IPS DF 6.9 (cell line): ENCODE data around the gene POM121L12.

Experiments used
- DNase-seq: peaks from one replicate; pipeline ENCODE4 v3.0.0-alpha.2; 2013; ENCODE audit warnings: low read depth, low spot score
- H3K27ac ChIP-seq: one replicate; pipeline ENCODE4 v1.5.1; 2013; ENCODE audit warnings: low read length, control low read depth
- H3K27me3 ChIP-seq: 2 replicates; pipeline ENCODE4 v1.6.1; 2013; ENCODE audit warnings: mild to moderate bottlenecking, low read length; ENCODE audit not compliant: control insufficient read depth, insufficient read depth
- H3K36me3 ChIP-seq: 2 replicates; pipeline ENCODE4 v1.6.1; 2013; ENCODE audit warnings: low read length; ENCODE audit not compliant: control insufficient read depth, insufficient read depth
- H3K4me1 ChIP-seq: 2 replicates; pipeline ENCODE4 v1.6.1; 2013; ENCODE audit warnings: low read length; ENCODE audit not compliant: control insufficient read depth, insufficient read depth
- H3K4me3 ChIP-seq: 2 replicates; pipeline ENCODE4 v1.5.1; 2013; ENCODE audit warnings: mild to moderate bottlenecking, low read length
- H3K9me3 ChIP-seq: 2 replicates; pipeline ENCODE4 v1.6.1; 2013; ENCODE audit warnings: low read length, inconsistent platforms; ENCODE audit not compliant: control insufficient read depth, insufficient read depth
- WGBS: extraction: QIAGEN DNeasy Blood & Tissue Kit; methylation state at CpG from one replicate; pipeline ENCODE4 v1.1.7; 2013; ENCODE audit warnings: mixed read lengths, missing lambda C conversion rate; ENCODE audit not compliant: insufficient read length, insufficient coverage; 5-methylcytosine and 5-hydroxymethylcytosine counted together

POM121L12 gene

DNA sequence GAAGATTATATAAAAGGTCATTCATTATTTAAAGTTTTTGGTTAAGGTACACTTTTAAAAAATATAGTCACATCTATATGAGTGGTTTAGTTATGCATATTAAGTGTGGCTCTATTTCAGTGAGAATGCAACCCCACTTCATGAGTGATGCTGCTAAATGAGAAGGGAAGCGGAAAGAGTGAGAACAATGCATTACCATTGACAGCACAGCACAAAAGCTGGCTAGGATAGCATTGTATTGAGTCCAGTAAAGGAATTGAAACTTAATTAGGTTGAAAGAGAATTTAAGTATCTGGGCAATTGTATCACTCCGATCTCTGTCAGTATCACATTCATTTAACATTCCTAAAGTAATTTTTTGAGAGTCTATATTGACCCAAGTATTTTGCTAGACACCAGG lies 13.2 kb downstream of the POM121L12 start:
- WGBS = no CpG with 5 or more reads among the region's 2 CpGs
- Histone ChIP-seq H3K36me3 (no peaks in the 10 kb centered on the region), H3K4me3 (no peak overlapping the region), H3K9me3 (no peaks in the 10 kb centered on the region), H3K27ac (no peak overlapping the region), H3K4me1 (no peaks in the 10 kb centered on the region), H3K27me3 (no peaks in the 10 kb centered on the region)
- DNase-seq = no peak

DNA sequence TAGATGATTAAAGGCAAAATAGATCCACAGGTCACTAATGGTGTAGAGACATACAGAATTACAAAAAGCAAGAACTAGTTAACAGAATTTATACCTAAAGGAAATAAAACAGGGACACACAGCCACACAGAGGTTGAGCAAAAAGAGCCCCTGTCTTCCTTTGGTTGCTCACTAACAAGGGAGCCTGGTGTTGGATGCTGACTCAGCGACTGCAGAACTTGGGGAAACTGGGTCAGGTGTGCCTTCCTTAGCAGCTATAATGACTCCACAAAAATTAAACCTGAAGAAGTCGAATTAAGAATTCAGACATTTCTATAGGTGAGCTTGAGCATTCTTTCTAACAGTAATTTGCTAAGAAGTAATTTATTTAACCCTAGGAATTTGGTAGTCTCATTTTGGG lies 15.0 kb downstream of the POM121L12 start:
- no peak for DNase-seq
- Histone ChIP-seq H3K4me3 (no peak overlapping the region), H3K9me3 (no peaks in the 10 kb centered on the region), H3K27ac (no peak overlapping the region), H3K27me3 (no peaks in the 10 kb centered on the region), H3K36me3 (no peaks in the 10 kb centered on the region), H3K4me1 (no peaks in the 10 kb centered on the region)
- no CpG with 5 or more reads among the region's 2 CpGs for WGBS

DNA sequence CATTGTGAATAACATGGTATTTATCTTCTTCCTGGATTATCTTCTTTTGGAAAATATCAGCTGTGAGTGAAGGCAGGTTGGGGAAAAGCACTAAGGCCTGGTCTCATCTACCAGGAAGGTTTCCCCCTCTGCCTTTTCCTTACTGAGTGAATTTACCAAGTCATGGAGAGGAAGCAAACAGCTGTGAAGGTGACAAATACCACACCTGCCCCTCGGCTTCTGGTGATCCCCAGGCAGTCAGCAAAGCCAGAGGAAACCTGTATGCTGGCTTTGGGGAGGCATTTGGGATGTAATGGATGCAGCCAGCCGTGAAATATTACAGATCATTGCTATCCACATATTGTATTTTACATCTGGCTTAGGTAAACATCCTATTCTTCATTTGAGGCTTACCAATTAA lies 24.2 kb downstream of the POM121L12 start:
- Histone ChIP-seq H3K27ac (no peak overlapping the region), H3K4me1 (no peaks in the 10 kb centered on the region), H3K27me3 (no peaks in the 10 kb centered on the region), H3K4me3 (no peak overlapping the region), H3K36me3 (no peaks in the 10 kb centered on the region), H3K9me3 (no peaks in the 10 kb centered on the region)
- DNase-seq = no peak
- WGBS = no CpG with 5 or more reads among the region's 2 CpGs

DNA sequence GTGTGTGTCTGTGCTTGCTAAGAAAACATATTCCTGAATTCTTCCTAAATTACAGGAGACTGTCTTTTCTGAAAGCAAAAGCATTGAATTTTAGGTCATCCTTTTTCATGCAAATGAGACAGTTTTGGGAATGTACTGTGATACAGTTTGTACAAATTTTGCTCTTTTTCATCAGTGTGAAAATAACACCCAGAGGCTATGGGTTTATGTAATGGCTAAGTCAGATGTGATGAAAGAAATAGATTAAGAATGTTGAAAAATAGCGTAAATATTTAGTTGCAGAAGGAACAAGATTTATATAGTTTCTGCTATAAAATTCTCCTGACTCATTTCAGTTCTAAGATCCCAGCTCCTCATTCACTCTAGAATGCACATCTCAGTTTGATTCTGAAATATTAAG lies 24.6 kb downstream of the POM121L12 start:
- no peak overlapping the region for H3K4me3 ChIP-seq
- no peaks in the 10 kb centered on the region for H3K27me3 ChIP-seq
- no peaks in the 10 kb centered on the region for H3K36me3 ChIP-seq
- DNase-seq = no peak
- H3K9me3 ChIP-seq = no peaks in the 10 kb centered on the region
- H3K27ac ChIP-seq = no peak overlapping the region
- WGBS = 100% methylated on average over 1 of the region's 1 CpG
- H3K4me1 ChIP-seq = no peaks in the 10 kb centered on the region

DNA sequence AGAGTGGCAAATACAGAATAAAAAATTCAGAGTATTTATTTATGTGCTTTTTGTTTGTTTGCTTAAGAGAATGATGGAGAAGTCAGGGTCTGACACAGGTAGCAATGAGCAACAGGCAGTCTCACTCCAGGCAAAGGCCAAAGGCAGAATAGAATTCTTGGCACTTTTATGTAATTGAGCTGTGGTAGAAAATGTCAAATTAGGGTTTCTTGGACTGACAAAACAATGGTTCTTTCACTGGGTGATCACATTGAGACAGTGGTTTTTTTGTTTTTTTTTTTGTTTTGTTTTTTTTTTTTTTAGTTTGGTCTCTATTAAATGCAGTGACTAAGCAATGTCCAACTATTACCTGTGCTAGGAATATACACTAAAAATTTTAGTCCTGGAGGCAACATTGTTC lies 27.4 kb downstream of the POM121L12 start:
- Histone ChIP-seq H3K27me3 (no peaks in the 10 kb centered on the region), H3K9me3 (no peaks in the 10 kb centered on the region), H3K36me3 (no peaks in the 10 kb centered on the region), H3K27ac (no peak overlapping the region), H3K4me1 (no peaks in the 10 kb centered on the region), H3K4me3 (no peak overlapping the region)
- no peak for DNase-seq

DNA sequence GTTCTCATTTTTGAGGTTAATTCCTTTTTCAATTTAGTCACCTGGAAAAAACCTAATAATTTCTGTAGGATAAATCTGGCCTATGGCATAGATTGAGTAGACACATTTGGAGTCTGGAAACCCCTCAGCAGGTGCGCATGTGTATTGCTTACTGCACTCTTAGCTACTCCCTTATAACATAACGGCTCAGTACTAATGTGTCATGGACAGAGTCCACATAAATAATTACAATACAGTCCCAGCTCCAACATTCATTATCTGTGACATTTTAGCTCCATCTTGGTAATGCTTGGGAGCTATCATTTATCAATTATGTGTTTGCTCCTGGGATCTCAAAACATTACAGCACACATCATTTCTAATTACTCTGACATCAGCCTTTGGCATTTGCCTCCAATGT lies 33.2 kb downstream of the POM121L12 start:
- Histone ChIP-seq H3K4me1 (no peaks in the 10 kb centered on the region), H3K27ac (no peak overlapping the region), H3K4me3 (no peak overlapping the region), H3K27me3 (no peaks in the 10 kb centered on the region), H3K36me3 (no peaks in the 10 kb centered on the region), H3K9me3 (no peaks in the 10 kb centered on the region)
- no CpG with 5 or more reads among the region's 2 CpGs for WGBS
- no peak for DNase-seq

DNA sequence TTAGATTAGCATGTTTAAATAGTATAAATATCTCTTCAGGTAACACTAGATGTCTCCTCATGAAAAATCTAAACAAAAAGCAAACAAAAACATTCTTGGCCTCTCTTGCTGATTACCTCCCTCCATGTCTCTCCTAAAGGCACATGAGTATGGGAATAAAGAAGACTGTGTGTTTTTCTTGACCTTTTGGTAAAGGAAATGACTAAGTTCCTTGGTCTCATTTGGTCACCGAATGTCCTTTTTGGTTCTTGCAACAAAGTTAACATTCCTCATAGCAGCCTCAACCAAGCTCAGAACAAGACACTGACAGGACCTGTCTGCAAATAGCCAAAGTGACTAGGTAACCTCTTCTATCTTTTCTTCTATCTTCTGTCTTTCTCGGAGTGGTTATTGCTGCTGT lies 35.5 kb downstream of the POM121L12 start:
- no CpG with 5 or more reads among the region's 2 CpGs for WGBS
- Histone ChIP-seq H3K27ac (no peak overlapping the region), H3K4me1 (no peaks in the 10 kb centered on the region), H3K36me3 (no peaks in the 10 kb centered on the region), H3K4me3 (no peak overlapping the region), H3K27me3 (no peaks in the 10 kb centered on the region), H3K9me3 (no peaks in the 10 kb centered on the region)
- no peak for DNase-seq
